Rectal smooth muscle tissue (tissue), 1 donor: Measurements from ENCODE around the gene KCNT2.

Experiments
- H3K27ac ChIP-seq: one replicate; pipeline ENCODE4 v1.7.0; 2013; ENCODE audit warnings: low read depth, low read length, inconsistent platforms
- H3K27me3 ChIP-seq: one replicate; pipeline ENCODE4 v1.7.0; 2013; ENCODE audit warnings: low read length; ENCODE audit not compliant: control insufficient read depth, insufficient read depth
- H3K36me3 ChIP-seq: one replicate; pipeline ENCODE4 v1.7.0; 2013; ENCODE audit warnings: low read length; ENCODE audit not compliant: control insufficient read depth, insufficient read depth
- H3K4me1 ChIP-seq: one replicate; pipeline ENCODE4 v1.7.0; 2013; ENCODE audit warnings: low read length; ENCODE audit not compliant: control insufficient read depth, insufficient read depth
- H3K4me3 ChIP-seq: one replicate; pipeline ENCODE4 v1.7.0; 2013; ENCODE audit warnings: low read length
- H3K9ac ChIP-seq: one replicate; pipeline ENCODE4 v1.7.0; 2013; ENCODE audit warnings: low read length

The KCNT2 gene

GRCh38 chr1:196373798-196374197 lies 234.4 kb downstream of the KCNT2 start:
- Histone ChIP-seq H3K4me3 (no peak overlapping the region), H3K9ac (no peak overlapping the region), H3K36me3 (no peaks in the 10 kb centered on the region), H3K4me1 (no peaks in the 10 kb centered on the region), H3K27ac (no peak overlapping the region), H3K27me3 (no peaks in the 10 kb centered on the region)

DNA sequence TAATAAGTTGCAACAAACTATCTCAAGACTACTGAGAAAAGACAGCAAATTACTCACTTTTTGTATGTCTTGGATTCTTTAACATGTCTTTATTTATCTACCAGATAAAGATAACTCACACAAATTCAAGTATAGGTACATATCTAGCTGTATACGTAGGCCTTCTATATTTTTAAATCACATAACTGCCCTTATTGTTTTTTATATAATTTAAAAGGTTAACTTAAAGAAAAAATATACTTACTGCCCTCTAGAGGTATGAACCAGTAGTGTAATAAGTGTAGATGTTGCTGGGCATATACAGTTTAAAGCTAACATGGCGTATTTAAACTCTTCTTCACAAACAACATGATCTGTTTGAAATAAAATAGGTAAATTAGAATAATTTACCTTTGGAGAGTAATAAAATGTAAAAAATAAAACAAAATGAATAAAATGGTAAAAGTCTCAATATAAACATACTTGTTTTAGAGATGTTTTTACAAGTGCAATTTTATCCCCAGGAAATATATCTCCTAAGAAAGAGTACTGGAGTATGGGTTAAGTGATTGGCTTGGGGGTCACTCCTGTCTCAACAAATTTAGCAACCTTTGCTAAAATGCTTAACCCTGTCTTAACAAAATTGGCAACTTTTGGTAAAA lies 235.2 kb downstream of the KCNT2 start:
- no peaks in the 10 kb centered on the region for H3K36me3 ChIP-seq
- H3K9ac ChIP-seq = no peak overlapping the region
- no peak overlapping the region for H3K4me3 ChIP-seq
- H3K4me1 ChIP-seq = no peaks in the 10 kb centered on the region
- no peak overlapping the region for H3K27ac ChIP-seq
- H3K27me3 ChIP-seq = no peaks in the 10 kb centered on the region

GRCh38 chr1:196367838-196368237 lies 240.4 kb downstream of the KCNT2 start:
- Histone ChIP-seq H3K36me3 (no peaks in the 10 kb centered on the region), H3K4me3 (no peak overlapping the region), H3K4me1 (no peaks in the 10 kb centered on the region), H3K27ac (no peak overlapping the region), H3K27me3 (no peaks in the 10 kb centered on the region), H3K9ac (no peak overlapping the region)

- Histone ChIP-seq H3K4me1 (no peaks in the 10 kb centered on the region), H3K4me3 (no peak overlapping the region), H3K36me3 (no peaks in the 10 kb centered on the region), H3K9ac (no peak overlapping the region), H3K27me3 (no peaks in the 10 kb centered on the region), H3K27ac (no peak overlapping the region)
These were observed 241.3 kb downstream of the KCNT2 start for GRCh38 chr1:196366817-196367495.

GRCh38 chr1:196361112-196361714 lies 247.0 kb downstream of the KCNT2 start:
- no peaks in the 10 kb centered on the region for H3K4me1 ChIP-seq
- H3K9ac ChIP-seq = no peak overlapping the region
- no peak overlapping the region for H3K4me3 ChIP-seq
- H3K27me3 ChIP-seq = no peaks in the 10 kb centered on the region
- H3K36me3 ChIP-seq = no peaks in the 10 kb centered on the region
- H3K27ac ChIP-seq = no peak overlapping the region

DNA sequence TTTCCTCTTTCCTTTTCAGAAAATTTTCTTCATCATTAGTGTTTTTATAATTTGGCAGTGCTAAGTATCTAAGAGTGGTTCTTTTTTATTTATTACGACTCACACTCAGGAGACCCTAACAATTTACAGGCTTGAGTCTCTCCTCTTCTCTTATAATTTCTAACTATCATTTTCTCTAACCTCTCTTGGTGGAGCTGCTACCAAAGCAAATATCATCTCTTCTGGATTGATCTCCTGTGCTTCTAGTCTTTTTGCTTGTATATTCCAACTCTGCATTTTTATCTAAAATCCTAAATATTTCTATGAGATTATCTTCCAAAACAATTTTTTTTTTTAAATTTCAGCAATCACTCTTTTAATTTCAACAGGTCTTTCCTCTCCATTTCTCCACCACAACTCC lies 250.3 kb downstream of the KCNT2 start:
- H3K4me1 ChIP-seq = no peaks in the 10 kb centered on the region
- H3K4me3 ChIP-seq = no peak overlapping the region
- no peaks in the 10 kb centered on the region for H3K27me3 ChIP-seq
- no peaks in the 10 kb centered on the region for H3K36me3 ChIP-seq
- H3K9ac ChIP-seq = no peak overlapping the region
- no peak overlapping the region for H3K27ac ChIP-seq

- no peak overlapping the region for H3K27ac ChIP-seq
- H3K36me3 ChIP-seq = no peaks in the 10 kb centered on the region
- H3K4me3 ChIP-seq = no peak overlapping the region
- H3K4me1 ChIP-seq = no peaks in the 10 kb centered on the region
- H3K27me3 ChIP-seq = no peaks in the 10 kb centered on the region
- no peak overlapping the region for H3K9ac ChIP-seq
These were observed 252.9 kb downstream of the KCNT2 start for GRCh38 chr1:196355206-196355786.

GRCh38 chr1:196344453-196344852 lies 263.8 kb downstream of the KCNT2 start:
- Histone ChIP-seq H3K36me3 (no peaks in the 10 kb centered on the region), H3K4me3 (no peak overlapping the region), H3K4me1 (no peaks in the 10 kb centered on the region), H3K27ac (no peak overlapping the region), H3K27me3 (no peaks in the 10 kb centered on the region), H3K9ac (no peak overlapping the region)

GRCh38 chr1:196324345-196324744 lies 283.9 kb downstream of the KCNT2 start:
- H3K9ac ChIP-seq = no peak overlapping the region
- no peak overlapping the region for H3K4me3 ChIP-seq
- no peaks in the 10 kb centered on the region for H3K27me3 ChIP-seq
- no peaks in the 10 kb centered on the region for H3K4me1 ChIP-seq
- no peak overlapping the region for H3K27ac ChIP-seq
- no peaks in the 10 kb centered on the region for H3K36me3 ChIP-seq

DNA sequence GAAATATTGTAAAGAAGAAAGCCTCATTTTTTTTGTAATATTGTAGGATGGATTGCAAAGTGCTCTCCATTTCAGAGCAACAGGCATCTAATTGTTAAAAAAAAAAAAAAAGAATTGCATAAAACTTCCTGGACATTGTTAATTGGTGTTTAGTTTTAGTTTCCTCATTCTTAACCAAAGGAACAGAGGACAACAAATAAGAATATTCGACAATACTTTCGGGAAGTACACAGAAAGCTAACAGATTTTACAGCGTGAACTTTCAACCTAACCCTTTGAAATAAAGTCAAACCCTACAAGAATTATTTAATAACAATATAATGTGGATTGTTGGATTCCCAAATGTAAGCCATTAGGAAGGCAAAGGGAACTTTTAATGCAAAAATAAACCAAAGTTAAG lies 284.4 kb downstream of the KCNT2 start:
- Histone ChIP-seq H3K4me1 (no peaks in the 10 kb centered on the region), H3K27me3 (no peaks in the 10 kb centered on the region), H3K4me3 (no peak overlapping the region), H3K27ac (no peak overlapping the region), H3K9ac (no peak overlapping the region), H3K36me3 (no peaks in the 10 kb centered on the region)

GRCh38 chr1:196319301-196319700 lies 288.9 kb downstream of the KCNT2 start:
- H3K4me1 ChIP-seq = no peaks in the 10 kb centered on the region

DNA sequence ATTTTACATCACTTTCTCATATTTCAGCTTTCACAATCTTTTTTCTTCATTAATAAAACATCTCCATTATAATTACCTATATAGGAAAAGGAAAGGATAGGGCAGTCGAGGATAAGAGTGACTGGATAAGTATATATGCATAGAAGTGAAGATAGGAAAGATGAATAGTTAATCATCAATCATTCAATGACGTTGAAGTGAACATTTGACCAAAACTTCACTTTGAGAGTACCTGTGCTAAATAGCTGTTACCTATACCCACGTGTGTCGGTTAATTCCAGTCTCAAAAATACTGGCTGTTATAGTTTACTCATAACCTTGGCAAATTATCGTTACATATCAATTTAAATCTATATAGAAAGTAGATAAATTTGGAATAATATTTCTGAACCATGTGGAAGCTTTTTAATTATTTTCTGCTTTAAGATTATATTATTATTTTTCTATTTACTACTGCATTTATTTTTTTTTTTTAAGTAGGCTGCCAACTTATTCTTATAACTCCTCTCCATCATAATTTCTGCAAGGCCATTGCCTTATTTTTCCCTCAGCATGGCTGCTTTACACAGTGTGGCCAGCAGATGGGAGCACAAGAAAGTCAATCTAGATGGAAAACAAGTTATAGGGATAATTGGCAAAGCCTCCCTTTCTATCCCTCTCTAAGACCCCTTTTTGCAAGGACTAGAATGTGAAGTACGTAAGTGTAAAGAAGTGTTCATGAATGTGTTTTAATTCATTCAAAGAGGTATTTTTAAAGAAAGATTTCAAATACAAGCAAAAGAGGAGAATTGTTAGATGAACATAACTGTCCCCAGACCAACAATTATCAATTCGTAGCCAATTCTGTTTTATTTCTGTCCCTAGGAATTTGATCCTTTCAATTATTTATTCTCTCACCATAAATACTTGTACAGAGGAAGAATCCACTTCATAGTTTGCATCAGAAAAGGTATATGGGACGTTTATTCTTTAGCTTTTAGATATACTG lies 290.4 kb downstream of the KCNT2 start:
- no peak overlapping the region for H3K27ac ChIP-seq
- no peaks in the 10 kb centered on the region for H3K4me1 ChIP-seq
- H3K9ac ChIP-seq = no peak overlapping the region
- no peak overlapping the region for H3K4me3 ChIP-seq
- H3K36me3 ChIP-seq = no peaks in the 10 kb centered on the region
- no peaks in the 10 kb centered on the region for H3K27me3 ChIP-seq

More at GRCh38 chr1:196319301-196319700, 288.9 kb downstream of the KCNT2 start:
- H3K9ac ChIP-seq = no peak overlapping the region
- H3K36me3 ChIP-seq = no peaks in the 10 kb centered on the region
- no peak overlapping the region for H3K27ac ChIP-seq
- no peaks in the 10 kb centered on the region for H3K27me3 ChIP-seq
- H3K4me3 ChIP-seq = no peak overlapping the region
